HepG2 (cell line): ENCODE results near the gene MAML1. TPM values are rescaled to one million over a fixed set of nuclear protein-coding genes. Genes with fewer than 3 reads are reported as not detected.

Experiments
- CCAR2 ChIP-seq: fragments of 200-400 bp; formaldehyde crosslinking; optimal IDR thresholded peaks from 2 replicates; pipeline ENCODE3; 2018; ENCODE audit warnings: low read depth, mild to moderate bottlenecking, low read length, moderate library complexity
- CERS6 ChIP-seq: sonication (generic); formaldehyde crosslinking; IDR thresholded peaks from 2 replicates; pipeline ENCODE4 v1.5.0; 2020; ENCODE audit warnings: missing genetic modification reagents
- DRAP1 ChIP-seq: IDR thresholded peaks from 2 replicates; pipeline ENCODE4 v1.6.1; 2016; ENCODE audit warnings: missing genetic modification reagents, missing compliant biosample characterization
- FLYWCH1 ChIP-seq: sonication (generic); formaldehyde crosslinking; IDR thresholded peaks from 2 replicates; pipeline ENCODE4 v1.8.1; 2023; ENCODE audit warnings: mild to moderate bottlenecking, missing genetic modification reagents
- GATAD2A ChIP-seq: IDR thresholded peaks from 2 replicates; pipeline ENCODE4 v1.6.1; 2016
- HBP1 ChIP-seq: IDR thresholded peaks from 2 replicates; pipeline ENCODE4 v1.6.1; 2016; ENCODE audit warnings: low read depth, control low read depth
- HDAC2 ChIP-seq: sonication (generic); formaldehyde crosslinking; IDR thresholded peaks from 2 replicates; pipeline ENCODE4 v1.4.0; 2020; ENCODE audit warnings: missing genetic modification reagents
- KAT7 ChIP-seq: IDR thresholded peaks from 2 replicates; pipeline ENCODE4 v1.6.1; 2018; ENCODE audit warnings: borderline replicate concordance, missing compliant biosample characterization
- POLR2AphosphoS2 ChIP-seq: IDR thresholded peaks from 2 replicates; pipeline ENCODE4 v1.6.1; 2011; ENCODE audit warnings: low read depth, low read length, improper control_type of control experiment
- TARDBP ChIP-seq: sonication (generic); formaldehyde crosslinking; IDR thresholded peaks from 2 replicates; pipeline ENCODE4 v1.8.0; 2022; ENCODE audit warnings: mild to moderate bottlenecking, missing genetic modification reagents
- TOPORS ChIP-seq: sonication (generic); formaldehyde crosslinking; IDR thresholded peaks from 2 replicates; pipeline ENCODE4 v1.8.0; 2023; ENCODE audit warnings: mild to moderate bottlenecking, missing genetic modification reagents
- ZBTB25 ChIP-seq: IDR thresholded peaks from 2 replicates; pipeline ENCODE4 v1.6.1; 2018; ENCODE audit warnings: missing genetic modification reagents
- ZBTB7B ChIP-seq: sonication (generic); formaldehyde crosslinking; IDR thresholded peaks from 2 replicates; pipeline ENCODE4 v1.4.0; 2020; ENCODE audit warnings: missing genetic modification reagents
- ZNF12 ChIP-seq: sonication (generic); formaldehyde crosslinking; IDR thresholded peaks from 2 replicates; pipeline ENCODE4 v1.5.0; 2020; ENCODE audit warnings: missing genetic modification reagents
- ZNF329 ChIP-seq: sonication (generic); formaldehyde crosslinking; IDR thresholded peaks from 2 replicates; pipeline ENCODE4 v1.9.0; 2021; ENCODE audit warnings: low read depth, mild to moderate bottlenecking, missing genetic modification reagents
- ZNF335 ChIP-seq: sonication (generic); formaldehyde crosslinking; IDR thresholded peaks from 2 replicates; pipeline ENCODE4 v1.4.0; 2020; ENCODE audit warnings: missing genetic modification reagents
- ZNF350 ChIP-seq: sonication (generic); formaldehyde crosslinking; IDR thresholded peaks from 2 replicates; pipeline ENCODE4 v1.4.0; 2020; ENCODE audit warnings: mild to moderate bottlenecking, low read depth, missing genetic modification reagents, borderline replicate concordance
- ZNF382 ChIP-seq: sonication (generic); formaldehyde crosslinking; IDR thresholded peaks from 2 replicates; pipeline ENCODE4 v1.5.0; 2020; ENCODE audit warnings: missing genetic modification reagents, mild to moderate bottlenecking, borderline replicate concordance
- ZNF510 ChIP-seq: sonication (generic); formaldehyde crosslinking; IDR thresholded peaks from 2 replicates; pipeline ENCODE4 v1.4.0; 2020; ENCODE audit warnings: low read depth, mild to moderate bottlenecking, missing genetic modification reagents
- ZNF513 ChIP-seq: sonication (generic); formaldehyde crosslinking; conservative IDR thresholded peaks from 2 replicates; pipeline ENCODE4 v1.5.0; 2020; ENCODE audit warnings: missing genetic modification reagents
- ZNF563 ChIP-seq: sonication (generic); formaldehyde crosslinking; IDR thresholded peaks from 2 replicates; pipeline ENCODE4 v1.8.0; 2022; ENCODE audit warnings: mild to moderate bottlenecking, moderate library complexity, missing genetic modification reagents
- ZNF672 ChIP-seq: sonication (generic); formaldehyde crosslinking; IDR thresholded peaks from 2 replicates; pipeline ENCODE4 v1.8.1; 2022; ENCODE audit warnings: missing genetic modification reagents
- ZNF749 ChIP-seq: sonication (generic); formaldehyde crosslinking; IDR thresholded peaks from 2 replicates; pipeline ENCODE4 v1.8.0; 2022; ENCODE audit warnings: mild to moderate bottlenecking, missing genetic modification reagents, moderate library complexity, borderline replicate concordance
- ZNF75D ChIP-seq: sonication (generic); formaldehyde crosslinking; IDR thresholded peaks from 2 replicates; pipeline ENCODE4 v1.8.1; 2023; ENCODE audit warnings: missing genetic modification reagents, mild to moderate bottlenecking, borderline replicate concordance
- ZNF773 ChIP-seq: sonication (generic); formaldehyde crosslinking; IDR thresholded peaks from 2 replicates; pipeline ENCODE4 v1.4.0; 2020; ENCODE audit warnings: missing genetic modification reagents, borderline replicate concordance
- polyA plus RNA-seq, 8 experiments: library from polyadenylated mRNA; depleted of rRNA in 3 of 8; stranded (reverse) in 7 of 8; unstranded in 1 of 8; fragments of >200 nt; fragmentation: Illumina TruSeq in 4 of 8; extraction: Trizol in 4 of 8; gene quantifications; 2 replicates each; pipeline versions ENCODE4 v1.2.1 to v1.2.3, GENCODE V29; 2011 to 2016; ENCODE audit warnings: low read depth in 4 of 8, missing spikeins in 1 of 8, mixed read lengths in 1 of 8; ENCODE audit not compliant: insufficient read depth in 1 of 8
- total RNA-seq, 5 experiments: library from RNA; depleted of rRNA; stranded (reverse); fragments of >200 nt; fragmentation: Illumina TruSeq; extraction: Trizol; gene quantifications; 2 replicates each; pipeline ENCODE4 v1.2.3, GENCODE V29; 2016; ENCODE audit warnings: low read depth in 1 of 5

The MAML1 gene
- total and polyA plus RNA-seq, 2 of the 13 experiments (the other 11 are each of a cell fraction or from before 2014, with no cell fraction given), result 10.0 to 10.8 TPM

- TF ChIP-seq CERS6, result no peak
- TF ChIP-seq ZBTB25 (CRISPR knock-in tag), result 0 out of 2 replicates have a peak, but pooled peaks have one; percentile 43
- 0 out of 2 replicates have a peak, but pooled peaks have one; percentile 21 for TF ChIP-seq HBP1 (CRISPR knock-in tag)
- TF ChIP-seq ZNF335, result no peak
- TF ChIP-seq ZNF749 (CRISPR knock-in tag), result peak; percentile 92; the same call in 1 of the 2 replicates
- 0 out of 2 replicates have a peak, but pooled peaks have one; percentile 52 for TF ChIP-seq ZNF329 (CRISPR knock-in tag)
- no peak for TF ChIP-seq ZNF12 (CRISPR knock-in tag)
- peak; percentile 10; the same call in 1 of the 2 replicates for TF ChIP-seq TARDBP (CRISPR knock-in tag)
- TF ChIP-seq TOPORS (CRISPR knock-in tag), result peak; percentile 44; the same call in 1 of the 2 replicates
- TF ChIP-seq ZNF510 (CRISPR knock-in tag), result no peak
- peak; percentile 98 for TF ChIP-seq DRAP1 (CRISPR knock-in tag)
- TF ChIP-seq CCAR2, result no peak
- TF ChIP-seq HDAC2 (CRISPR knock-in tag), result no peak
- TF ChIP-seq POLR2AphosphoS2, result peak; percentile 64; the same call in 1 of the 2 replicates
- TF ChIP-seq ZNF672 (CRISPR knock-in tag), result no peak
- TF ChIP-seq ZNF563 (CRISPR knock-in tag), result peak; percentile 84
- no peak; the same call in 1 of the 2 replicates for TF ChIP-seq GATAD2A (CRISPR knock-in tag)
- TF ChIP-seq ZNF75D, result no peak
- TF ChIP-seq FLYWCH1 (CRISPR knock-in tag), result no peak
- peak; percentile 81; the same call in 1 of the 2 replicates for TF ChIP-seq KAT7
- peak; percentile 66; the same call in 1 of the 2 replicates for TF ChIP-seq ZBTB7B (CRISPR knock-in tag)
- no peak for TF ChIP-seq ZNF350
- no peak for TF ChIP-seq ZNF513
- peak; percentile 53; the same call in 1 of the 2 replicates for TF ChIP-seq ZNF773 (CRISPR knock-in tag)
- TF ChIP-seq ZNF382 (CRISPR knock-in tag), result no peak
Observed at GRCh38 chr5:179820483-179821297, 88.1 kb downstream of the MAML1 start, which contains the start of gene SQSTM1 (continued).
